CD4-positive, alpha-beta T cell treated with Interleukin-6 for 4 hours (primary cell): Measurements from ENCODE around the gene ENPP3.

Source experiments
- DNase-seq: peaks from one replicate; pipeline ENCODE4 v3.0.0-alpha.2; 2020; ENCODE audit warnings: mixed read lengths

The ENPP3 gene

DNA sequence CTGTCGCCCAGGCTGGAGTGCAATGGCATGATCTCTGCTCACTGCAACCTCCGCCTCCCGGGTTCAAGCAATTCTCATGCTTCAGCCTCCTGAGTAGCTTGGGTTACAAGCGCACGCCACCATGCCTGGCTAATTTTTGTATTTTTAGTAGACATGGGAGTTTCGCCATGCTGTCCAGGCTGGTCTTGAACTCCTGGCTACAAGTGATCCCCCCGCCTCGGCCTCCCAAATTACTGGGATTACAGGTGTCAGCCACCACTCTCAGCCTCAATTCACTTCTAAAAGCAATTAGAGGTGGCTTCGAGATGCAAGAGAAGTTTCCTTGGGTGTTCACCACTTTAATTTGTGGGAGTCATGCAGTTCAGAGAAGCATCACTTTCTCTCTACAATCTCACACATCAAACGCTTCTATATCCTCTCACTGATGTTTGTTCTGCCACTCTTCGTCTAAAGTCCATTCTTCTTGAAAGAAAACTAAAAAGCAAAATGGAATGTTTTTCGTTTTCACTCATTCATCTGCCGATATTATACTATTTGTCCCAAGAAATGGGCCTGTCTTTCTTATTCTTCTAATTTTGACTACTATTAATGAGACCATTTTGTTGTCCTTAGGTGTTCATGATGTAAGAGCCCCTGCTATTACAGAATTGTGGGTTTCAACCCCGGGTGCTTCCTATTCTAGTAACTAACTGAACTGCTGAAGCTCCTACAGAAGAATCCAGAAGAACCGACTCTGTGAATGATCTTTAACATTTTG, 132.5 kb downstream of the ENPP3 start:
- no peak for DNase-seq

DNA sequence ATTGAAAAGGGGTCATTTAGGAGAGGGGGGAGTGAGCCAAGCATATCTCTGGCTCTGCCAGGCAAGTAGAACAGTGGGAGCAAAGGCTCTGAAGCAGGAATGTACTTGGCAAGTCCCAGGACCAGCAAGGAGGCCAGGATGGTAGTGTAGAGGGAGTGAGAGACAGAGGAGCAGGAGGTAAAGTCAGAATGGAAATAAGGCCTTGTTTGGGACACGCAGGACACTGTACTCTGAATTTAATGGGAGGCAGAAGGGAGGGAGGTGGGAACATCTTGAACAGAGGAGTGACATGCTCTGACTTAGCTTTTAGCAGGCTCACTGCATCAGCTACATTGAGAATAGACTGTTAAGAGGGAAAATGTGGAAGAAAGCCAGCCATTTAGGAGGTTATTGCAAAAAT, 133.7 kb downstream of the ENPP3 start:
- no peak for DNase-seq

DNA sequence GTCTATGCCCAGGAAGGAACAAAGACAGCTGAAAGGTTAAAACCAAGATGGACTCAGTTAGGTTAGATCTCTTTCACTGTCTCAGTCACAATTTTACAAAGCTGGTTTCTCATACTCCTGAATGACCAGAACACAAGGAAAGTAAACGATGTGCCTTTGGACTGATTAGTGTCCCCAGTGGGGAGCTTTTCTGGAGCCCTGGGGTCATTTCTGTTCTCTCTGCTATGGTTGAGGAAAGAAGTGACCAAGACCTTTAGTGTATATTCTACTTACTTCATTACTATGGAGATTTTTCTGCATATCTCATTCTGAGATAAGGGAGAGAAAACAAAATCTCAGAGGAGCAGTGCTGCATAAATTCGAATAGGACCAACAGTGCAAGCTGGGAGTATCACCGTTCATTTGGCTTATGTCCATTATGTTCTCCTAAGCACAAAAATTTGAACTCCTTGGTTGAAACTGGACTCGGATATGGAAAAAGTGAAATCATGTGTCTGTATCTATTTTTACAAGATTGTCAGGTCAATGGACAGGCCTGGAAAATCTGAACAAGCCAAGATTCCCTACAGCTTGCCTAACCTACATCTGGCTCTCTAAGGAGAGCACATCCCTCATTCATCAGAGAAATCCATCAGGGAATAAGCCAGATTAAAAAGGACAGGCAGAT, 136.3 kb downstream of the ENPP3 start:
- no peak for DNase-seq

GRCh38 chr6:131775886-131776285, 138.8 kb downstream of the ENPP3 start:
- DNase-seq = no peak

- DNase-seq = no peak
Observed at GRCh38 chr6:131776985-131777384, 139.9 kb downstream of the ENPP3 start.

DNA sequence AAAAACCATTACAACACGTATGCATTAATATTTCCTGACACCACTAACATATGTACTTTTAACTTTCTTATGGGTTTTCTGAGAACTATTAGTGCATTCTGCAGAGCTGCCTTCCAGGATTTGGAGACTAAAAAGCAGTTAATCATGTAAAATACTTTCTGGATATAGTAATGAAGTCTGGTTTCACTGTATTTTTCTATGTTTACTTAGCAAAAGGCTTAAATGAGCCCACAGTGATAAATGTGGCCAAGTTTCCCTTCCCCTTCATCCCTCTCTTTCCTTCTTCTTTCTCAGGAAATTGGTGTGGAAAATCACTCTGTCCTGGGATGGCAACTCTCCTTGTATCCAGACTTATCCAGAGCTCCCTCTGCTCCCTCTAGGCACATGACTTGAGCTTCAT, 141.1 kb downstream of the ENPP3 start:
- DNase-seq = no peak

DNA sequence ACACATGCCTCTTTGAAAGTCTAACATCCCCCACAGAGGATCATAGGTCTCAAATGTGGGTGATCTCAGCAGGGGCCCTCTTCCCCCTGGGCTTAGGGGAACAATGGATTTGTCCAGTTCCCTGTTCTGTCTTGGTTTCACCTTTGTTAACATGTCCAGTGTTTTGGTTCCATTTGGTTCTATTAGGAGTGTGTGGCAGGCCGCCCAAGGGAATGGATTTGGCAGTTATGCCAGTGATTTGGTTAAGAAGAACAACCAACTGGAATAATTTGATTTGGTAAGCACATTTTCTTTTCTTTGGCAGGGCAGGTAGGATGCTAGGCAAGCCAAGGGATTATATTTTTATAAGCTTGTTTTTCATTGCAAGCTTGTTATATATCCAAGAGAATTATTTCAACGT, 142.2 kb downstream of the ENPP3 start:
- DNase-seq = no peak

- no peak for DNase-seq
Observed at GRCh38 chr6:131780600-131780999, 143.5 kb downstream of the ENPP3 start.

DNA sequence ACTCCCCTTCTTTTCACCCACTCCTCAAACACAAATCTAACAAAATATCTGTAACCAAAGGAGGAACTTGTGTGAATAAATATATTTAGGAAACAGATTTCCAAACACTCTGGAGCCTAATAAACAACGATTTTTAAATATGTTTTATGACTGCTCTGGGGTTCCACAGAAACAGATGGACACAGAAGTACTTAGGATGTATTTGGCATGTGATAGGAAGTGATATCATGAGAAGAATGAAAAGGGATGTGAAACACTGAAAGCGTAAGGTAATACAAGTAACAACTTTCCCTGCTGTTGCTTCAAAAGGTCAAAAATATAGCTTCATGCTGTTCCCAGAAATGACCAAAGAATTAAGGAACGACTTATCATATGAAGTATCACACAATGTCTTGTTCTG, 144.6 kb downstream of the ENPP3 start:
- no peak for DNase-seq

DNA sequence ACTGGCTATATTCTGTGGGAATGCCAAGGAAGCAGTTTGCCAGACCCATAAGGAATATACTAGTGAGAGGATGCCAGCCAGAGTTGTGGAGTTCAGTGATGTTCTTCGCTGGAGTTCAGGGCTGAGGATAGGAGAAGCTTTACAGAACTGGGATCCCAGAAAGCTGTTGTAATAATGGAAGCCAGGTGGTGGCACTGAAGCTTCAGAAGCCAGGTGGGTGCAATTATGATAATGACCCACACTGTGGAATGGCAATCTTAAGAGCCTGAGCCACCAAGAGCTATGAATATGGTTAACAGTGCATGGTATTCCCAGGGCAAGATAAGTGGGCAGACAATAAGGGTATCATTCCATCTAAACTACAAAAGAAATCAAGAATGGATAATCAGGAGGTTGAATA, 145.7 kb downstream of the ENPP3 start:
- DNase-seq = no peak

GRCh38 chr6:131784561-131784960, 147.5 kb downstream of the ENPP3 start:
- no peak for DNase-seq

GRCh38 chr6:131787079-131787478, 150.0 kb downstream of the ENPP3 start:
- no peak for DNase-seq

GRCh38 chr6:131787766-131788712, 150.9 kb downstream of the ENPP3 start:
- no peak for DNase-seq

DNA sequence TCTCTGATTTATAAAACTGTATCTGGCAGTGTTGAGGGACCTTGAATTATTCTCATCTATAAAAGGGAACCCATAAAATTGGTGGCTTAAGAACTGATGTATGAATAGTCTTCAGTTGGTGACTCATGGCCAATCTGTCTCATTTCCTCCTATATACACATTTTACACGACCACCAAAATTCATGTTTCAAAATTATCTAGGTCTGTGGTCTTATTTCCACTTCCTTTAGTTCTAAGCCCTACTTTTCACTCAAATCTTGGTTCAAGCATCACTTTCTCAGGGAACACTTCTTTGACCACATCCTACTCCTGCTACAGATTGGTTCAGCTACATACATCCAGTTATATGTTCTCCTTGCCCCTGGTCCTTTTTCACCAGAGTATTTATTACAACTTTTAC, 152.1 kb downstream of the ENPP3 start:
- no peak for DNase-seq

DNA sequence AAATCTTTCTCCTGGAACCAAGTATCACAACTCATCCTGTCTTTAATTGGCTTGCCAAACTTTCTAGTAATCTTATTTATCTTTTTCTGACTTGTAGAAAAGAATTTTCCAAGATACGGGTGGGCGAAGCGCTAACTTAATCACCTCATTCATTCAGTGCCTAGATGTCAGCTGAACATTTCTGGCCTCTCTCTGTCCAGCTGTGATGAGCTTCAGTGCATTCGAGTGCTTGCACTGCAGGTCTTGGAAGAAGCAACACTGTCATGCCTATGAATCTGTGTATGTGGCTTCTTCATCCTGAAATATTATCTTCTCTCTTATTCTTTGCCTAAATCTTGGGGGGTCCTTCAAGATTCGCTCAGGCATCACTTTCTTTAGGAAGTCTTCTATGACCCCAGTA, 154.4 kb downstream of the ENPP3 start:
- DNase-seq = no peak

GRCh38 chr6:131792091-131792496, 155.0 kb downstream of the ENPP3 start:
- no peak for DNase-seq

GRCh38 chr6:131795366-131795765, 158.3 kb downstream of the ENPP3 start:
- DNase-seq = no peak
